A673 (cell line): ENCODE results near the gene RBM20. TPM values are rescaled to one million over a fixed set of nuclear protein-coding genes. Genes with fewer than 3 reads are reported as not detected.

Source experiments
- BruUV-seq: library from RNA; stranded (reverse); fragments of 400-500 nt; replicated peaks from 2 replicates; lab custom pipeline; 2021; lab: Mats Ljungman, UMichigan
- CTCF ChIA-PET: fragments of 300-600 bp; sonication (Branson Sonifier 250); formaldehyde crosslinking; loops from one replicate; lab custom pipeline; 2022; ENCODE audit warnings: antibody characterized with exemption; lab: Charles Lee
- POLR2A ChIA-PET: fragments of 300-600 bp; sonication (Branson Sonifier 250); formaldehyde crosslinking; loops from one replicate; lab custom pipeline; 2022; ENCODE audit warnings: antibody characterized with exemption; ENCODE audit not compliant: low non-redundant PET; lab: Charles Lee
- DNase-seq: peaks from one replicate; pipeline ENCODE4 v3.0.0-alpha.2; 2015; ENCODE audit warnings: low spot score
- H3K27ac ChIP-seq: fragments of 200-600 bp; sonication (generic); 2 replicates; pipeline ENCODE4 v1.5.1; 2016; ENCODE audit warnings: mixed run types, low read depth, mild to moderate bottlenecking, mixed read lengths, antibody characterized with exemption, low read length; ENCODE audit not compliant: poor library complexity, severe bottlenecking
- H3K27me3 ChIP-seq: fragments of 200-600 bp; sonication (generic); replicated peaks from 2 replicates; pipeline ENCODE4 v1.6.1; 2017; ENCODE audit warnings: mixed run types, low read depth, mild to moderate bottlenecking, mixed read lengths, antibody characterized with exemption, low read length; ENCODE audit not compliant: insufficient read depth, poor library complexity
- H3K36me3 ChIP-seq: fragments of 200-600 bp; sonication (generic); 2 replicates; pipeline ENCODE4 v1.6.1; 2016; ENCODE audit warnings: mixed run types, mild to moderate bottlenecking, mixed read lengths, antibody characterized with exemption, low read length; ENCODE audit not compliant: insufficient read depth, poor library complexity, severe bottlenecking
- H3K4me1 ChIP-seq: fragments of 200-600 bp; sonication (generic); 2 replicates; pipeline ENCODE4 v1.6.1; 2017; ENCODE audit warnings: mixed run types, mild to moderate bottlenecking, mixed read lengths, antibody characterized with exemption, low read length; ENCODE audit not compliant: insufficient read depth, poor library complexity, severe bottlenecking
- H3K4me3 ChIP-seq: fragments of 200-600 bp; sonication (generic); 2 replicates; pipeline ENCODE4 v1.5.1; 2016; ENCODE audit warnings: low read depth, mixed run types, mild to moderate bottlenecking, mixed read lengths, low read length; ENCODE audit not compliant: poor library complexity, severe bottlenecking
- H3K9me3 ChIP-seq: fragments of 200-600 bp; sonication (generic); 2 replicates; pipeline ENCODE4 v1.6.1; 2016; ENCODE audit warnings: mixed run types, low read depth, mild to moderate bottlenecking, mixed read lengths, antibody characterized with exemption, low read length; ENCODE audit not compliant: poor library complexity, severe bottlenecking
- EZH2 ChIP-seq: fragments of 200-600 bp; sonication (generic); IDR thresholded peaks from 2 replicates; pipeline ENCODE4 v1.6.1; 2017; ENCODE audit warnings: borderline replicate concordance, low read depth, mild to moderate bottlenecking, mixed read lengths, antibody characterized with exemption, low read length; ENCODE audit not compliant: poor library complexity, severe bottlenecking
- intact Hi-C: fragments of 100-400 bp; cut with micrococcal nuclease; formaldehyde crosslinking; loops from one replicate; pipeline ENCODE4 v1.10.0; 2022; ENCODE audit not compliant: unreplicated experiment
- total RNA-seq: library from RNA; stranded (reverse); gene quantifications from 2 replicates; pipeline ENCODE4 v1.2.3, GENCODE V29; 2021
- TF ChIP-seq, protein P1 (sequence below): fragments of 300-800, 200-600 bp; sonication (generic); conservative IDR thresholded peaks from 2 replicates; pipeline ENCODE4 v1.5.1; 2017; ENCODE audit warnings: low read depth, mild to moderate bottlenecking, antibody characterized with exemption, low read length, moderate library complexity, mixed read lengths

The RBM20 gene
- total RNA-seq, 1 experiment from 2014 or later = 1.3 TPM

DNA sequence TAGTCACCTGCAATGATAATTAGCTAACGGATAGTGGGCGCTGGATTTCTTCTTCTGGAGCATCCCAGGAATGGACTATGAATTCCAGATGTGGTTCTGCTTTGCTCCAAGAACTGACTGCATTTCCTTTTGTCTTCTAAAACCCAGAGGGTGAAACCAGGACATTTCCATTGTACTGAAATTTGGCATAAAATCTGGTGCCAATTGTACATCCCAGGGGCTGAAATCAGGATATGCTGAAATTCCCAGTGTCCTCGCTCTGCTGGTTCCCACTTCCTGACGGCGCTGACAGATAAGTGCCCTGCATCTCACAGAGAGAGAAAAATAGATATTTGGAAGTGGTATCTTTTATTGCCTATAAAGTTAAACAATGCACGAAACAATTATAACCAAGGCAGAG is 31.9 kb downstream of the RBM20 start:
- no peak overlapping the region for H3K27ac ChIP-seq
- ChIA-PET CTCF (no interaction called here), POLR2A (no interaction called here)
- no peaks in the 10 kb centered on the region for H3K36me3 ChIP-seq
- no peaks in the 10 kb centered on the region for H3K27me3 ChIP-seq
- no peak overlapping the region for H3K4me3 ChIP-seq
- no peaks in the 10 kb centered on the region for H3K9me3 ChIP-seq
- H3K4me1 ChIP-seq = peaks cover 9% of the 10 kb centered on the region
- no TSS peak for BruUV-seq
- TF ChIP-seq, protein P1, sequence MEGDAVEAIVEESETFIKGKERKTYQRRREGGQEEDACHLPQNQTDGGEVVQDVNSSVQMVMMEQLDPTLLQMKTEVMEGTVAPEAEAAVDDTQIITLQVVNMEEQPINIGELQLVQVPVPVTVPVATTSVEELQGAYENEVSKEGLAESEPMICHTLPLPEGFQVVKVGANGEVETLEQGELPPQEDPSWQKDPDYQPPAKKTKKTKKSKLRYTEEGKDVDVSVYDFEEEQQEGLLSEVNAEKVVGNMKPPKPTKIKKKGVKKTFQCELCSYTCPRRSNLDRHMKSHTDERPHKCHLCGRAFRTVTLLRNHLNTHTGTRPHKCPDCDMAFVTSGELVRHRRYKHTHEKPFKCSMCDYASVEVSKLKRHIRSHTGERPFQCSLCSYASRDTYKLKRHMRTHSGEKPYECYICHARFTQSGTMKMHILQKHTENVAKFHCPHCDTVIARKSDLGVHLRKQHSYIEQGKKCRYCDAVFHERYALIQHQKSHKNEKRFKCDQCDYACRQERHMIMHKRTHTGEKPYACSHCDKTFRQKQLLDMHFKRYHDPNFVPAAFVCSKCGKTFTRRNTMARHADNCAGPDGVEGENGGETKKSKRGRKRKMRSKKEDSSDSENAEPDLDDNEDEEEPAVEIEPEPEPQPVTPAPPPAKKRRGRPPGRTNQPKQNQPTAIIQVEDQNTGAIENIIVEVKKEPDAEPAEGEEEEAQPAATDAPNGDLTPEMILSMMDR = no peak
- TF ChIP-seq EZH2 = no peak
- intact Hi-C loops = no loop called here
- peak; percentile 26 for DNase-seq

DNA sequence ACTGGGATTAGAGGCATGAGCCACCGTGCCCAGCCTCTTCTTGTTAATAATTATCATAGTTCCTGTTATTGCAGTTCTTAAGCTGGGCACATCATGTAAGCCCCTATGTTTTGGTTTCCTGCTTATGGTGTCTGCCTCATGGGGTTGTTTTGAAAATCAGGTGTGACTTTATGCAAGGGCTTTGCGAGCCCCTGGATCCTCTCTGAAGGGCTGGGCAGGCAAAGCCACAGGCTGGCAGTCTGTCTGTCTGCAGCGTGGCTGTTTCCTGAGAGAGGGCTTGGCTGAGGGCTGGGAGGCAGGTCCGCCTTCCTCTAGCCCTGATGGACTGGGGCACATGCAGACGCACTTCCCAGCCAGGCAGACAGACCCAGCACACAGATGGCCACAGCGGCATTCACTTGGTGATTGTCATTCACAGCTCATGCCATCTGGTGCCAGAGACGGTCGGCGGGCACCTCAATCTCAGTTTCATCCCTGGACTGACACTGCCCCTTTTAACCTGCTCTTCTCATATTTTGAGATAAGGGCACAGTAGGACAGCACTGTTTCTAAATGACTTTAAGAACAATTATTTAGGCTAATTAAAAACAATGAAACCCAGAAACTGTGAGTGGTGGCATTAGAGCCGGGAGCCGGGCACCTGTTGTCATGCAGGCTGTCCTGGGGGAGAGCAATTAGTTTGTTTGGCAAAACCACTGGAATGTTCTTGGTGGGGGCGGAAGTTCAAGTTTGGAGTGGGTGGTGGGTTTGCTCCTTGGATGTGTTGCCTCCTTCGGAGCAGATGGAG is 35.5 kb downstream of the RBM20 start:
- no peak for TF ChIP-seq EZH2
- no peaks in the 10 kb centered on the region for H3K36me3 ChIP-seq
- no peak for DNase-seq
- H3K27ac ChIP-seq = no peak overlapping the region
- POLR2A ChIA-PET = interaction anchor here (0.7 kb wide), 1 partner anchor 50 kb away, joined by 3 read pairs; no protein-coding TSS in a partner anchor
- no TSS peak for BruUV-seq
- intact Hi-C loops = loop anchor here (2.0 kb wide), 1 partner anchor 369 kb away; no protein-coding TSS in a partner anchor
- CTCF ChIA-PET = no interaction called here
- no peaks in the 10 kb centered on the region for H3K9me3 ChIP-seq
- H3K4me1 ChIP-seq = peaks cover 6% of the 10 kb centered on the region
- no peak overlapping the region for H3K4me3 ChIP-seq
- no peaks in the 10 kb centered on the region for H3K27me3 ChIP-seq

DNA sequence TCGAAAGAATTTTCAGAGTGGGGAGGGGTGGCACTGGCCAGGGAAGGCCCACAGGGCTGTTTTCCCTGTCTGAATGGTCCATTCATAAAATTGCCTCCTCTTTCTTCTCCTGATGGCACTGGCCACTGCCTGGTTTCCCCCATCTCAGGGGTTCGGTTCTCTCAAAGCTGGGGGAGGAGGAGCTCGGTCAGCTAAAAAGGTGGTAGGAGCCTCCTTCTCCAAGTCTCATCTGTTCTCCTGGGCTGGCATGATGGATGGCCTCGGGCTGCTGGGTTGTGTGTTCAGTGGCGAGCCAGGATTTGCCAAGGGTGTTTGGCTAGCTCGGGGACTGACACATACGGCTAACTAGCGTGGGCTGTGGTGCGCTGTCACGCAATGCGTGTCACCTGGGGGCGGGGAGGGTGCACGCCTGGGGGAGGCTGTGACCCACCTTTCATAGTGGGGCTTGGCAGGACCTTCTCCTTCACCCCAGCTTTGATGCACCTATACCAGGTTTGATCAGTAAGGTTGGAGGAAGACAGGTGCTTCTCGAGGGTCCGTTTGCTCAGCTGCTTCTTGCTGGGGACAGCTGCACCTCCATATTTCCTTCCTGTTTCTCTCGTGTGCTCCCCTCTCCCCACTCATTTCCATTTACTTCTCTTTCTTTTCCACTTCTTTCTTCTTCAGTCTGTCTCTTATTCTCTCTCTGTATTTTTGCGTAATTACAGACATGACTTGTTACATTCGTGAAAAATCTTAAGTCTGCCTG is 36.3 kb downstream of the RBM20 start:
- ChIA-PET POLR2A (no interaction called here), CTCF (interaction anchor here (1.2 to 1.3 kb wide), 2 partner anchors 15 to 71 kb away, joined by 4 read pairs; no protein-coding TSS in a partner anchor)
- H3K4me3 ChIP-seq = no peak overlapping the region
- DNase-seq = no peak
- TF ChIP-seq, protein P1 = no peak
- TF ChIP-seq EZH2 = no peak
- BruUV-seq = no TSS peak
- no peak overlapping the region for H3K27ac ChIP-seq
- H3K9me3 ChIP-seq = no peaks in the 10 kb centered on the region
- H3K36me3 ChIP-seq = no peaks in the 10 kb centered on the region
- intact Hi-C loops = loop anchor here (1.0 to 2.0 kb wide), 2 partner anchors 70 to 370 kb away; no protein-coding TSS in a partner anchor
- no peaks in the 10 kb centered on the region for H3K27me3 ChIP-seq
- peaks cover 6% of the 10 kb centered on the region for H3K4me1 ChIP-seq
